GM19455 (cell line): ENCODE data around the gene CAMSAP1.
A peak's percentile ranks its signal among the peaks of the same experiment; 100 is the strongest.
"Not testable (repeated sequence)": the region's sequence is repeated elsewhere in the genome, so short reads cannot be mapped to it uniquely, and the experiment has no call there.

Experiments used
- ATAC-seq: cut with Tn5 transposase; IDR thresholded peaks from one replicate; pipeline ENCODE4 v1.9.1; 2021; ENCODE audit not compliant: unreplicated experiment

Gene CAMSAP1

GRCh38 chr9:135907431-135908092 lies at the start of gene CAMSAP1:
Gene CAMSAP1, minus strand, starts transcription at chr9:135907546. Its CDS starts 387 bp downstream, at chr9:135907159.
- ATAC-seq = peak; percentile 73

- no peak for ATAC-seq
Measured at GRCh38 chr9:135956802-135957174, 49.4 kb upstream of the CAMSAP1 start.

GRCh38 chr9:135955934-135956801 lies 48.8 kb upstream of the CAMSAP1 start:
- no peak for ATAC-seq

- ATAC-seq = no peak
Measured at GRCh38 chr9:135952664-135953206, 45.4 kb upstream of the CAMSAP1 start.

GRCh38 chr9:135951889-135952663 lies 44.7 kb upstream of the CAMSAP1 start:
- ATAC-seq = no peak

- ATAC-seq = not testable (repeated sequence)
Measured at GRCh38 chr9:135951310-135951709, 44.0 kb upstream of the CAMSAP1 start.

GRCh38 chr9:135950841-135951240 lies 43.5 kb upstream of the CAMSAP1 start:
- not testable (repeated sequence) for ATAC-seq

- no peak for ATAC-seq
Measured at GRCh38 chr9:135950135-135950682, 42.9 kb upstream of the CAMSAP1 start.

GRCh38 chr9:135949501-135950134 lies 42.3 kb upstream of the CAMSAP1 start:
- ATAC-seq = no peak

- ATAC-seq = no peak
Measured at GRCh38 chr9:135948968-135949367, 41.6 kb upstream of the CAMSAP1 start.

- no peak for ATAC-seq
Measured at GRCh38 chr9:135948446-135948845, 41.1 kb upstream of the CAMSAP1 start.

GRCh38 chr9:135947582-135947981 lies 40.2 kb upstream of the CAMSAP1 start:
- ATAC-seq = no peak

- not testable (repeated sequence) for ATAC-seq
Measured at GRCh38 chr9:135947105-135947504, 39.8 kb upstream of the CAMSAP1 start.

GRCh38 chr9:135946392-135946994 lies 39.1 kb upstream of the CAMSAP1 start:
- ATAC-seq = no peak

GRCh38 chr9:135945969-135946368 lies 38.6 kb upstream of the CAMSAP1 start:
- no peak for ATAC-seq

- no peak for ATAC-seq
Measured at GRCh38 chr9:135944444-135945252, 37.3 kb upstream of the CAMSAP1 start.

- ATAC-seq = not testable (repeated sequence)
Measured at GRCh38 chr9:135943604-135944003, 36.3 kb upstream of the CAMSAP1 start.

GRCh38 chr9:135941288-135941995 lies 34.1 kb upstream of the CAMSAP1 start:
- no peak for ATAC-seq
